Measurements from ENCODE around the gene WDR88. TPM values are rescaled to one million over a fixed set of nuclear protein-coding genes. Genes with fewer than 3 reads are reported as not detected.

Gene WDR88
- total and polyA plus RNA-seq, 2 experiments from 2014 or later = not detected

DNA sequence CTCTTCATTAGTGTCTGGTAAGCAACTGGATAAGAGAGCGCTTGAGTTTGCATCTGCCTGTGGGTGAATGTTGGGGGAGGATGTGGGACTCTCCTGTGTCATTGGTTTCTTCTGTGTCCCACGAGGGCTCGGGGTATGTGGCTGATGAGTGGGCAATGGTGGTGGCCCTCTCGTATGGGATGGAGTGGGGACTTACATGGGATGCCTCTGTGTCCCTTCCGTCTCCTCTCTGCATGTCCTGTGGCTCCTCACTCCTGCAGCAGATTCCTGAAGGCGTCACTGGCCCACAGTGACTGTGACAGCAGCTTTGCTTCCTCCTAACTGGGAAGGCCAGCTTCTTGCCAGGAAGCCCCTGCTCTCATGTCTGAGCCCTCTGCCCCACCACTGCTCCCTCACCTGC is 59.6 kb downstream of the WDR88 start:
- ATAC-seq (no peak), DNase-seq (ENCODE audit: low spot score) (no peak)
- Histone ChIP-seq H3K36me3 (ENCODE audit: insufficient read depth) (no peaks in the 10 kb centered on the region), H3K9me2 (ENCODE audit: insufficient read depth) (no peaks in the 10 kb centered on the region), H3K27ac (ENCODE audit: low read depth) (no peak overlapping the region), H3F3A (replicated peaks; ENCODE audit: low read depth) (0 out of 2 replicates have a peak, but pooled peaks cover 3% of the 10 kb centered on the region), H4K20me1 (replicated peaks; ENCODE audit: insufficient read depth) (no peaks in the 10 kb centered on the region), H3K4me1 (ENCODE audit: insufficient read depth) (peaks cover 11% of the 10 kb centered on the region), H3K4me2 (no peak overlapping the region), H3K4me3 (no peak overlapping the region), H2AFZ (no peak overlapping the region), H3K79me2 (replicated peaks; ENCODE audit: insufficient read depth) (no peaks in the 10 kb centered on the region), H3K27me3 (ENCODE audit: insufficient read depth) (peaks cover 23% of the 10 kb centered on the region)
- H3K27ac Mint-ChIP-seq = no peak overlapping the region
- H3K9me3 Mint-ChIP-seq = no peaks in the 10 kb centered on the region; the same call in 2 of the 3 replicates
- no peaks in the 10 kb centered on the region for H3K36me3 Mint-ChIP-seq (ENCODE audit: low read depth)
- TF ChIP-seq CREB1 (CRISPR knock-in tag; IDR thresholded peaks at IDR 0.05; ENCODE audit: low read depth) = no peak
- TF ChIP-seq POLR2AphosphoS5 (IDR thresholded peaks at IDR 0.05; ENCODE audit: low read depth) = no peak
- TF ChIP-seq EZH2phosphoT487 (IDR thresholded peaks at IDR 0.05; ENCODE audit: unreplicated experiment) = no peak
- TF ChIP-seq, protein P1, sequence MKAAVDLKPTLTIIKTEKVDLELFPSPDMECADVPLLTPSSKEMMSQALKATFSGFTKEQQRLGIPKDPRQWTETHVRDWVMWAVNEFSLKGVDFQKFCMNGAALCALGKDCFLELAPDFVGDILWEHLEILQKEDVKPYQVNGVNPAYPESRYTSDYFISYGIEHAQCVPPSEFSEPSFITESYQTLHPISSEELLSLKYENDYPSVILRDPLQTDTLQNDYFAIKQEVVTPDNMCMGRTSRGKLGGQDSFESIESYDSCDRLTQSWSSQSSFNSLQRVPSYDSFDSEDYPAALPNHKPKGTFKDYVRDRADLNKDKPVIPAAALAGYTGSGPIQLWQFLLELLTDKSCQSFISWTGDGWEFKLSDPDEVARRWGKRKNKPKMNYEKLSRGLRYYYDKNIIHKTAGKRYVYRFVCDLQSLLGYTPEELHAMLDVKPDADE (IDR thresholded peaks at IDR 0.05) = no peak
- no peak for TF ChIP-seq ZNF114 (CRISPR knock-in tag; IDR thresholded peaks at IDR 0.05)
- TF ChIP-seq, protein P2, sequence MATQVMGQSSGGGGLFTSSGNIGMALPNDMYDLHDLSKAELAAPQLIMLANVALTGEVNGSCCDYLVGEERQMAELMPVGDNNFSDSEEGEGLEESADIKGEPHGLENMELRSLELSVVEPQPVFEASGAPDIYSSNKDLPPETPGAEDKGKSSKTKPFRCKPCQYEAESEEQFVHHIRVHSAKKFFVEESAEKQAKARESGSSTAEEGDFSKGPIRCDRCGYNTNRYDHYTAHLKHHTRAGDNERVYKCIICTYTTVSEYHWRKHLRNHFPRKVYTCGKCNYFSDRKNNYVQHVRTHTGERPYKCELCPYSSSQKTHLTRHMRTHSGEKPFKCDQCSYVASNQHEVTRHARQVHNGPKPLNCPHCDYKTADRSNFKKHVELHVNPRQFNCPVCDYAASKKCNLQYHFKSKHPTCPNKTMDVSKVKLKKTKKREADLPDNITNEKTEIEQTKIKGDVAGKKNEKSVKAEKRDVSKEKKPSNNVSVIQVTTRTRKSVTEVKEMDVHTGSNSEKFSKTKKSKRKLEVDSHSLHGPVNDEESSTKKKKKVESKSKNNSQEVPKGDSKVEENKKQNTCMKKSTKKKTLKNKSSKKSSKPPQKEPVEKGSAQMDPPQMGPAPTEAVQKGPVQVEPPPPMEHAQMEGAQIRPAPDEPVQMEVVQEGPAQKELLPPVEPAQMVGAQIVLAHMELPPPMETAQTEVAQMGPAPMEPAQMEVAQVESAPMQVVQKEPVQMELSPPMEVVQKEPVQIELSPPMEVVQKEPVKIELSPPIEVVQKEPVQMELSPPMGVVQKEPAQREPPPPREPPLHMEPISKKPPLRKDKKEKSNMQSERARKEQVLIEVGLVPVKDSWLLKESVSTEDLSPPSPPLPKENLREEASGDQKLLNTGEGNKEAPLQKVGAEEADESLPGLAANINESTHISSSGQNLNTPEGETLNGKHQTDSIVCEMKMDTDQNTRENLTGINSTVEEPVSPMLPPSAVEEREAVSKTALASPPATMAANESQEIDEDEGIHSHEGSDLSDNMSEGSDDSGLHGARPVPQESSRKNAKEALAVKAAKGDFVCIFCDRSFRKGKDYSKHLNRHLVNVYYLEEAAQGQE (IDR thresholded peaks at IDR 0.05; ENCODE audit: unreplicated experiment) = no peak
- no peak for TF ChIP-seq STAT1 (IDR thresholded peaks at IDR 0.05; ENCODE audit: unreplicated experiment)
- no peak for TF ChIP-seq NANOG (IDR thresholded peaks at IDR 0.05; ENCODE audit: borderline replicate concordance)
- TF ChIP-seq, protein P3, sequence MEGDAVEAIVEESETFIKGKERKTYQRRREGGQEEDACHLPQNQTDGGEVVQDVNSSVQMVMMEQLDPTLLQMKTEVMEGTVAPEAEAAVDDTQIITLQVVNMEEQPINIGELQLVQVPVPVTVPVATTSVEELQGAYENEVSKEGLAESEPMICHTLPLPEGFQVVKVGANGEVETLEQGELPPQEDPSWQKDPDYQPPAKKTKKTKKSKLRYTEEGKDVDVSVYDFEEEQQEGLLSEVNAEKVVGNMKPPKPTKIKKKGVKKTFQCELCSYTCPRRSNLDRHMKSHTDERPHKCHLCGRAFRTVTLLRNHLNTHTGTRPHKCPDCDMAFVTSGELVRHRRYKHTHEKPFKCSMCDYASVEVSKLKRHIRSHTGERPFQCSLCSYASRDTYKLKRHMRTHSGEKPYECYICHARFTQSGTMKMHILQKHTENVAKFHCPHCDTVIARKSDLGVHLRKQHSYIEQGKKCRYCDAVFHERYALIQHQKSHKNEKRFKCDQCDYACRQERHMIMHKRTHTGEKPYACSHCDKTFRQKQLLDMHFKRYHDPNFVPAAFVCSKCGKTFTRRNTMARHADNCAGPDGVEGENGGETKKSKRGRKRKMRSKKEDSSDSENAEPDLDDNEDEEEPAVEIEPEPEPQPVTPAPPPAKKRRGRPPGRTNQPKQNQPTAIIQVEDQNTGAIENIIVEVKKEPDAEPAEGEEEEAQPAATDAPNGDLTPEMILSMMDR (conservative IDR thresholded peaks at IDR 0.05; ENCODE audit: low read depth in 2 of 2) = no peak
- no peak overlapping the region for H3K4me3 Mint-ChIP-seq
- H3K27me3 Mint-ChIP-seq (ENCODE audit: insufficient read depth, low read depth, poor library complexity) = peaks cover 22% of the 10 kb centered on the region
- peaks cover 7% of the 10 kb centered on the region for H3K4me1 Mint-ChIP-seq

DNA sequence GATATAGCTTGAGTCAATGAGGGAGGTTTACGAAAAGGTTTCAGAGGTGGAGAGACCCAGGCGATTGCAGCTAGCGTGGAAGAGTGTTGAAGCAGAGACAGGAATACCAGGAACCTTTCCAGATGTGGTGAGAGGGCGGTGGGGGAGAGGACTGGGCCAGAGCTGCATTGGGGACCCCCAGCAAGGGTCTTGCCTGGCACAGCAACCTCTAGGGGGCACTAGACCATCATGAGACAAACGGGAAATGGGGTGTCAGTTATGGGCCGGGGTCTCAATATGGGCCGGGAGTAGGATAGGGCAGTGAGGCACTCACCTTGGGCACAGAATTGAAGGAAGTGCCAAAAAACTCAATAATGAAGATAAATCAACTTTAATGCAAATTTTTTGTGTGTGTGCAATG is 60.1 kb downstream of the WDR88 start:
- TF ChIP-seq, protein P3 (conservative IDR thresholded peaks at IDR 0.05; ENCODE audit: low read depth in 2 of 2) = peak; percentile 72 to 84
- TF ChIP-seq JUNB (IDR thresholded peaks at IDR 0.05; ENCODE audit: unreplicated experiment) = no peak
- Histone ChIP-seq H3K27me3 (ENCODE audit: insufficient read depth) (peaks cover 23% of the 10 kb centered on the region), H3K79me2 (replicated peaks; ENCODE audit: insufficient read depth) (no peaks in the 10 kb centered on the region), H2AFZ (no peak overlapping the region), H4K20me1 (replicated peaks; ENCODE audit: insufficient read depth) (no peaks in the 10 kb centered on the region), H3F3A (replicated peaks; ENCODE audit: low read depth) (no peaks in the 10 kb centered on the region), H3K27ac (ENCODE audit: low read depth) (no peak overlapping the region), H3K9me2 (ENCODE audit: insufficient read depth) (no peaks in the 10 kb centered on the region), H3K36me3 (ENCODE audit: insufficient read depth) (no peaks in the 10 kb centered on the region), H3K4me1 (ENCODE audit: insufficient read depth) (peaks cover 6% of the 10 kb centered on the region), H3K4me2 (no peak overlapping the region), H3K4me3 (no peak overlapping the region)
- DNase-seq (ENCODE audit: low spot score) (peak; percentile 76), ATAC-seq (no peak)
- H3K4me1 Mint-ChIP-seq = peaks cover 2% of the 10 kb centered on the region
- no peaks in the 10 kb centered on the region; the same call in 2 of the 3 replicates for H3K9me3 Mint-ChIP-seq
- peaks cover 24% of the 10 kb centered on the region for H3K27me3 Mint-ChIP-seq (ENCODE audit: insufficient read depth, low read depth, poor library complexity)
- no peaks in the 10 kb centered on the region; the same call in 2 of the 3 replicates for H3K36me3 Mint-ChIP-seq (ENCODE audit: low read depth)
- no peak overlapping the region for H3K4me3 Mint-ChIP-seq
- H3K27ac Mint-ChIP-seq = no peak overlapping the region
